Adrenal gland (tissue), 12 donors: ENCODE measurements around the gene PTTG1IP. TPM values are rescaled to one million over a fixed set of nuclear protein-coding genes. Genes with fewer than 3 reads are reported as not detected.

Experiments used
- DNase-seq, 7 donors: peaks; one replicate each; pipeline ENCODE4 v3.0.0-alpha.2; 2019 to 2020
- H3K27ac ChIP-seq, 5 donors: fragments of 200-600 bp; sonication (generic) in 4 of 5; 1 replicate in 3 of 5; 2 replicates in 2 of 5; pipeline versions ENCODE4 v1.5.1 to v1.8.0; 2016 to 2020; ENCODE audit warnings: mild to moderate bottlenecking in 1 of 5
- H3K27me3 ChIP-seq: fragments of 200-600 bp; 2 replicates; pipeline ENCODE4 v1.8.0; 2021
- H3K36me3 ChIP-seq, 2 donors: fragments of 200-600 bp; replicated peaks in 1 of 2; 1 replicate in 1 of 2; 2 replicates in 1 of 2; pipeline versions ENCODE4 v1.5.1 to v1.8.0; 2018 to 2022
- H3K4me1 ChIP-seq, 2 donors: fragments of 200-600 bp; replicated peaks in 1 of 2; 1 replicate in 1 of 2; 2 replicates in 1 of 2; pipeline versions ENCODE4 v1.5.1 to v1.8.0; 2018 to 2021
- H3K4me3 ChIP-seq, 4 donors: fragments of 200-600 bp; sonication (generic) in 3 of 4; one replicate each; pipeline ENCODE4 v1.5.1; 2016 to 2018
- H3K9me3 ChIP-seq, 3 donors: fragments of 200-600 bp; sonication (generic) in 1 of 3; replicated peaks in 1 of 3; 1 replicate in 2 of 3; 2 replicates in 1 of 3; pipeline versions ENCODE4 v1.5.1 to v1.8.0; 2016 to 2021
- POLR2A ChIP-seq, 2 donors: fragments of 450-650 bp; IDR thresholded peaks; one replicate each; pipeline ENCODE4 v1.6.1; 2017; ENCODE audit warnings: antibody characterized with exemption in 2 of 2, mild to moderate bottlenecking in 2 of 2, moderate library complexity in 1 of 2
- WGBS, 4 donors: extraction: QIAGEN DNeasy Blood & Tissue Kit in 2 of 4; methylation state at CpG; one replicate each; pipeline versions ENCODE4 v1.1.5 to v1.1.7; 2013 to 2017; 5-methylcytosine and 5-hydroxymethylcytosine counted together
- intact Hi-C, 2 donors: fragments of 100-400 bp; cut with DNase I; formaldehyde crosslinking; loops; one replicate each; pipeline versions ENCODE4 v1.14.1 to v1.15.0; 2022 to 2023
- polyA plus RNA-seq, 3 donors: library from polyadenylated mRNA; stranded (reverse); fragments of 200-250 nt in 2 of 3; fragments of 350-450 nt in 1 of 3; fragmentation: Illumina TruSeq in 1 of 3; extraction: RNeasy Lipid Tissue Mini Kit (QIAGEN cat#74804) in 1 of 3; gene quantifications; one replicate each; pipeline ENCODE4 v1.2.3, GENCODE V29; 2013 to 2014
- total RNA-seq, 9 donors: library from RNA; depleted of rRNA in 4 of 9; stranded (reverse); fragments of >200 nt in 4 of 9; fragments of 120-200 nt in 1 of 9; fragmentation: NEBNext Ultra II Directional in 1 of 9; extraction: Animal tissue kit (Norgen Biotek cat#: 25700) in 1 of 9; gene quantifications; one replicate each; pipeline versions ENCODE4 v1.1.0 to v1.2.4, GENCODE V29; 2013 to 2023
- TF ChIP-seq, protein P1 (sequence below), 6 experiments: fragments of 450-650 bp in 4 of 6; fragments of 200-600 bp in 2 of 6; sonication (generic) in 1 of 6; IDR thresholded peaks; 1 replicate in 5 of 6; 2 replicates in 1 of 6; pipeline versions ENCODE4 v1.5.1 to v1.8.0; 2016 to 2021; ENCODE audit warnings: antibody characterized with exemption in 6 of 6, mild to moderate bottlenecking in 2 of 6, moderate library complexity in 1 of 6
- donor health status: healthy with polysubstance abuse.
- donor health status: Bipolar disorder and iron deficiency.
- donor health status: DM: yes; HTN: yes; CAD: no.
- donor health status: DM: no; HTN: no; CAD: no.
- donor health status: DM: no; HTN: no; CAD: no.
- donor health status: DM: yes; HTN: yes; CAD: no.

PTTG1IP gene
- total and polyA plus RNA-seq, 12 donors: 110 to 467 (median 215) TPM

DNA sequence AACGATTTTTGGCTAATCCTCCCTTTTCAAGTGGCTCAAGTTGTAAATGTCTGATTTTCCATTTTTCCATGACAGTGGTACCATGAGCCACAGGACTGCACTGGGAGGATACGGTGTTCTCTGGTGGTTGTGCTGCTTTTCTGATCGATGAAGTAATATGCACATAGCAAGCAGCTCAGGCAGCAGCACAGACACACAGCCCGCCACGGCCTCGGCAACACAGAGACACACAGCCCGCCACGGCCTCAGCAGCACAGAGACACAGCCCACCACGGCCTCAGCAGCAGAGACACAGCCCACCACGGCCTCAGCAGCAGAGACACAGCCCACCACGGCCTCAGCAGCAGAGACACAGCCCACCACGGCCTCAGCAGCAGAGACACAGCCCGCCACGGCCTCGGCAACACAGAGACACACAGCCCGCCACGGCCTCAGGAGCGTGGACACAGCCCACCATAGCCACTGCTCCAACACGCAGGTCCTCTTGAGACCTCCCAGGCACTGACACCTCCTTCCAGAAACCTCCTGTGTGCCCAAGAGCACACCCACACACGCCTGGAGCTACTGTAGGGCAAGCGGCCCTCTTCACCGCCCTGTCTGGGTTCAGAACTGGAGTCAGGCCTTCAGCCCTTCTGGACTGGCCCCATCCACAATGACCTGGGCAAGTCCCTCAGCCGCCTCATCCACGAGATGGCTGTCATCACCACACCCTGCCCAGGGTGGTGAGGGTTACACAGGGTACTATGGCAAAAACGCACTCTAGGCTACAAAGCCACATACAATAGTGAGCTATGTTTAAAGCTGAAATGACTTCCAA is 10.4 kb downstream of the PTTG1IP start:
- TF ChIP-seq POLR2A (IDR thresholded peaks at IDR 0.05): no peak
- TF ChIP-seq, protein P1, sequence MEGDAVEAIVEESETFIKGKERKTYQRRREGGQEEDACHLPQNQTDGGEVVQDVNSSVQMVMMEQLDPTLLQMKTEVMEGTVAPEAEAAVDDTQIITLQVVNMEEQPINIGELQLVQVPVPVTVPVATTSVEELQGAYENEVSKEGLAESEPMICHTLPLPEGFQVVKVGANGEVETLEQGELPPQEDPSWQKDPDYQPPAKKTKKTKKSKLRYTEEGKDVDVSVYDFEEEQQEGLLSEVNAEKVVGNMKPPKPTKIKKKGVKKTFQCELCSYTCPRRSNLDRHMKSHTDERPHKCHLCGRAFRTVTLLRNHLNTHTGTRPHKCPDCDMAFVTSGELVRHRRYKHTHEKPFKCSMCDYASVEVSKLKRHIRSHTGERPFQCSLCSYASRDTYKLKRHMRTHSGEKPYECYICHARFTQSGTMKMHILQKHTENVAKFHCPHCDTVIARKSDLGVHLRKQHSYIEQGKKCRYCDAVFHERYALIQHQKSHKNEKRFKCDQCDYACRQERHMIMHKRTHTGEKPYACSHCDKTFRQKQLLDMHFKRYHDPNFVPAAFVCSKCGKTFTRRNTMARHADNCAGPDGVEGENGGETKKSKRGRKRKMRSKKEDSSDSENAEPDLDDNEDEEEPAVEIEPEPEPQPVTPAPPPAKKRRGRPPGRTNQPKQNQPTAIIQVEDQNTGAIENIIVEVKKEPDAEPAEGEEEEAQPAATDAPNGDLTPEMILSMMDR (IDR thresholded peaks at IDR 0.05): no peak
- 89 to 94% (median 92%) methylated on average over 15 to 25 of the region's 25 CpGs for WGBS, 4 donors
- Histone ChIP-seq H3K36me3 (peaks cover 0 to 51% of the 10 kb centered on the region in 2 donors), H3K9me3 (no peaks in the 10 kb centered on the region), H3K4me3 (no peak overlapping the region), H3K4me1 (peaks cover 11 to 17% of the 10 kb centered on the region in 2 donors), H3K27ac (no peak overlapping the region), H3K27me3 (no peaks in the 10 kb centered on the region)
- DNase-seq: no peak
- intact Hi-C loops: no loop called here

DNA sequence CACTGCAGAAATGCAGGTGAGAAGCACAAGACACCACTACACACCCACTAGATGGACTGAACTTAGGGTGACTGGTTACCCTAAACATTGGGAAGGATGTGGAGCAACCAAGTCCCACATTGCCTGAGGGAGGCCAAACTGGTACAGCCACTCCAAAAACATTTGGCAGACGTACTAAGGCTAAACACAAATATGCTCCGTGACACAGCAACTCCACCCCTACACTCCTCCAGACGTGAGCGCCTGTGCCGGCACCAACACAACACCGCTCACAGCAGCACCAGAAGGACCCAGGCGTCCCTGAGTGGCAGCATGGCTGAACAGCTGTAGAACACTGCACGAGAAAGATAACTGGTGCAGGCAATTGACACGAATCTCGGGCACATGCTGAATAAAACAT is 14.7 kb downstream of the PTTG1IP start:
- no peak for DNase-seq
- Histone ChIP-seq H3K27ac (no peak overlapping the region), H3K36me3 (peaks cover 0 to 72% of the 10 kb centered on the region in 2 donors), H3K27me3 (no peaks in the 10 kb centered on the region), H3K4me1 (peaks cover 0 to 4% of the 10 kb centered on the region in 2 donors), H3K9me3 (no peaks in the 10 kb centered on the region), H3K4me3 (no peak overlapping the region)
- TF ChIP-seq POLR2A (IDR thresholded peaks at IDR 0.05): no peak
- TF ChIP-seq, protein P1 (IDR thresholded peaks at IDR 0.05): no peak
- 81 to 91% (median 84%) methylated on average over 8 to 10 of the region's 10 CpGs for WGBS, 4 donors
- intact Hi-C loops: no loop called here

DNA sequence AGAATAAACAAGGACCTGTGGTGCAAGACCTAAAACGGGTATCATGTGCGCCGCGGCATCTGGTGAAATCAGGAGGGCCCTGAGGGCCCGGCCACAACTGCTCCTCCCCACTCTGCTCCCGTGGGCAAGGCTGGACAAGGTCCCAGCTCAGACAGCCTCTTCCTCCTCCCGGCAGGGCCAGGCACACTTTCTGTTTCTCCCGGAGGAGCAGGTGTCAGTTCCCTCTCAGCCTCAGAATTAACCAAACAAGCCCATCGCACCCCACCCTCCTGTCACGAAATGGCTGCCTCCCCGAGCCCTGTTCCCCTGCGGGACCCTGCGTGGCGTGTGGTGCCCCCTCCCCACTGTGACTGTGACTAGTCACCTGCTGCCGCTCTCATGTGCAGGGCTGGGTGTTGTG is 15.2 kb downstream of the PTTG1IP start:
- intact Hi-C loops: no loop called here
- DNase-seq: no peak
- Histone ChIP-seq H3K36me3 (peaks cover 0 to 72% of the 10 kb centered on the region in 2 donors), H3K4me3 (no peak overlapping the region), H3K9me3 (no peaks in the 10 kb centered on the region), H3K27me3 (no peaks in the 10 kb centered on the region), H3K27ac (no peak overlapping the region), H3K4me1 (peaks cover 0 to 4% of the 10 kb centered on the region in 2 donors)
- TF ChIP-seq POLR2A (IDR thresholded peaks at IDR 0.05): no peak
- TF ChIP-seq, protein P1 (IDR thresholded peaks at IDR 0.05): no peak
- WGBS, 4 donors: 85 to 88% (median 86%) methylated on average over 15 of the region's 15 CpGs

DNA sequence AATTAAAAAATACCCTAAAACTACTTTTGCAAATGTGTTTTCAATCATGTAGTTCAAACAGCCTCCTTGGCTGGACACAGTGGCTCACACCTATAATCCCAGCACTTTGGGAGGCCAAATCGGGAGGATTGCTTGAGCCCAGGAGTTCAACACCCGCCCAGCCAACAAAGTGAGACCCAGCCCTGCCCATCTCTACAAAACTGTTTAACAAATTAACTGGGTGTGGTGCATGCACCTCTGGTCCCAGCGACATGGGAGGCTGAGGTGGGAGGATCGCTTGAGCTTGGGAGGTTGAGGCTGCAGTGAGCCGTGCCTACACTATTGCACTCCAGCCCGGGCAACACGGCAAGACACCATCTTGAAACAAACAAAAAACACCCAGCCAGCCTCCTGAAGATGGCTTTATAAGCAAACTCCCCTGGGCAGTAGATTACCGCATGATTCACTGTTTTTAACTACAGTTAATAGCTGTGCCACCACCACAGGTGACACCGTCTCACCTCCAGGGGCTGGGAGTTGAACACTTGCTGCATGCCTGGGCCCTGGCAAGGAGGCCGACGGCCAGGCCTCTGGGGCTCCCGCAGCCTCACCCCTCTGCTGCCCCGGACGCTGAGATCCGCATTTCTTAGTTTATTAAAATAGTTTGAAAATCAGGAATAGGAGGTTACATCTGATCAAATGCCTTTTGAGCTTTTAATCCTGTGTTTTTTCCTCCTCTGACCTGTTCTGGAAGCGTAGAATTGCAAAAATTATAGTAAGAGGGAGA is 16.2 kb downstream of the PTTG1IP start:
- no peaks in the 10 kb centered on the region for H3K9me3 ChIP-seq
- 92 to 99% (median 95%) methylated on average over 9 to 16 of the region's 16 CpGs for WGBS, 4 donors
- no peak for TF ChIP-seq POLR2A (IDR thresholded peaks at IDR 0.05)
- TF ChIP-seq, protein P1 (IDR thresholded peaks at IDR 0.05): no peak
- peaks cover 0 to 4% of the 10 kb centered on the region in 2 donors for H3K4me1 ChIP-seq
- H3K27me3 ChIP-seq: no peaks in the 10 kb centered on the region
- no peak overlapping the region for H3K4me3 ChIP-seq
- H3K27ac ChIP-seq: no peak overlapping the region
- H3K36me3 ChIP-seq: peaks cover 0 to 81% of the 10 kb centered on the region in 2 donors
- intact Hi-C loops: no loop called here
- DNase-seq: no peak
